ENCODE results near the gene CLASP1. TPM values are rescaled to one million over a fixed set of nuclear protein-coding genes. Genes with fewer than 3 reads are reported as not detected.
"Not testable (repeated sequence)": the region's sequence is repeated elsewhere in the genome, so short reads cannot be mapped to it uniquely, and the experiment has no call there.

Gene CLASP1
- total RNA-seq, 1 donor from 2014 or later: 31.3 TPM

DNA sequence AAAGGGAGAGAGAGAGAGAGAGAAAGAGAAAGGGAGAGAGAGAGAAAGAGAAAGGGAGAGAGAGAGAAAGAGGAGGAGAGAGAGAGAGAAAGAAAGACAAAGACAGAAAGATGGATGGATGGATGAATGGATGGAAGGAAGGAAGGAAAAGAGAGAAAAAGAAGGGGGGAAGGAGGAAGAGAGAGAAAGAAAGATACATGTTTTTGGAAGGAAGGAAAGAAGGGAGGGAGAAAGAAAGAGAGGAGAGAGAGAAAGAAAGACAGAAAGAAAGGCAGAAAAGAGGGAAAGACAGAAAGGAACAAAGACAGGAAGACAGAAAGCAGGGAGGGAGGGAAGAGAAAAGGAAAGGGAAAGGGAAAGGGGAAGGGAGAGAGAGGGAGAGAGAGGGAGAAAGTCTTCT is 67.0 kb downstream of the CLASP1 start:
- no peak for DNase-seq (ENCODE audit: low read depth, low spot score)

DNA sequence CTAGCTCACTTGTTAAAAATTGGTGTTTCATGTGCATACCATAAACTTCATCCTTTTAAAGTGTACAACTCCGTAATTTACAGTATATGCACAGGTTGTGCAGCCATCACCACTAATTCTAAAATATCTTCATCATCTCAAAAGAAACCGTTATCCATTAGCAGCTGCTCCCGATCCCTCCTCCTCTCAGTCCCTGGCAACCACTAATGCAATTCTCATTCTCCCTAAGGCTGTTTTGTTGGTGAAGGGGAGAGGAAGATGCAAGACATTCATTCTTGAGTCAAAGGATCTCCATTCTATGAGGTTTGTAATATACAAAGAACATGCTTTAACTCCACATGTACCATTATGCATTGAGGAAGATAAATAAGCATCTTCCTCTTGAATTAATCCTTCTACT is 70.0 kb downstream of the CLASP1 start:
- no peak for DNase-seq (ENCODE audit: low read depth, low spot score)

DNA sequence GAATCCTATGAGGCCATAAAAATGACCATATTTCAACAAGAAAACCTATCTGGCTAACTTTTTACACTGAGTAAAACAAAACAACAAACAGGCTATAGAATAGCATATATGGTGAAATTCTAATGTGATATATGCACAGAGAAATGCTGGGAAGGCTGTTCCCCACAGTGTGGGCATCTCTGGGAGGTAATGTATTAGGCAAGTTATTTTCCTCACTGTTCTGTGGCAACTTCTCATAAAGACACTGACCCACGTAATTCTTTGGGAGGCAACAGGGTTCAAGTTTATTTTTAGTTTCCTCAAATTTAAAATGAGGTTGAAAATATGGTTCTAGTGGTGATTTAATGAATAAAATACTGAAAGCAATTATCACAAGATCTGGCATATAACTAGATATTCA is 71.9 kb downstream of the CLASP1 start:
- no peak for DNase-seq (ENCODE audit: low read depth, low spot score)

DNA sequence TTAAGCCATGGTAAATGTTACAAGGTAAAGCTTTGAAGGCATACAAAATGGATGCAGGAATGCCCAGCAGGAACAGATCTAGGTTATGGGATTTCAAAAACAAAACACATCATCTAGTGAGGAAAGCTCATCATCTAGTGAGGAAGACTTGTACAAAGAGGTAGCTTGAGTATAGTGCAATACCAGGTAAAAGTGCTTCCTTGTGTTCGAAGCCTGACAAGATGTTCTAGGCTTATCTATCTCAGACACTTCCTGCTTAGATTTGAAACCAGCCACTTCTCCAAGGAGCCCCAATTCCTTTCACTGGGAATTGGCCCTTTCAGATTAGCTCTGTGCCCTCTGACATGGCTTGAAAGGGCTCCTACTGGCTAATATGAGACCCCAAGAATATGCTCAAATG is 73.0 kb downstream of the CLASP1 start:
- DNase-seq (ENCODE audit: low read depth, low spot score): no peak

DNA sequence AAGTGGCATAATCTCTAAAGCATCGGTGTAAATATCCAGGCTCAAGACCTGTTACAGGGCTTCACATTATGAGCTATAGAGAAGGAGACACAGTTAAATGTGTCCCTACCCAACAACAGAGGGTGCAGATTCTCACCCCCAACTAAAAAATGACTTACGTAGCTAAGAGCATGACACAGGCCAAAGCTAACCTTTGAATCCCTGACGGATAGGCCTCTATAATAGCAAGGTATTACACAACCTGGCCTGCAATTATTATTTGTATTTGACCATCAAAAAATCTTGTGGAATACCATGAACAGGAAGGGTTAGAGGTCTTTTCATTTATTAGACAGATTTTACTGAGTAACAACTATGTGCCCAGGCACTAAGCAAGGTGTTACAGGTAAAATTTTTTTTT is 73.5 kb downstream of the CLASP1 start:
- DNase-seq (ENCODE audit: low read depth, low spot score): no peak

DNA sequence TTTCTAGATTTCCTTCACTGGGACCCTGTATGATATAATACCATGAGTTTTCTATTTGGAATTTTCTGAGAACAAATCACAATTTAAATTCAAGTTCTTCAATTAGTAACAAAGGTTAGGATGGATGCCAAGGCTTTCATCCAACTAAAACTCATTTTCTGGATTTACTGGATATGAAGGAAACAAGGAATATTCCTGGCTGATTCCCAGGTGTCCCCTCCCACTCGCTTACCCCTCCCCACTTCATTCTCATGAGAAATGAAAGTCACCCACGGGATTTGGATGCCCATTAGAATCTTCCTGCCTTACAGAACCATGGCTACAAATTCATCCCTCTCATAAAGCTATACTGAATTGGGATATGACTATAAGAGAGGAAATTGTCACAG is 78.6 kb downstream of the CLASP1 start:
- DNase-seq (ENCODE audit: low read depth, low spot score): no peak

DNA sequence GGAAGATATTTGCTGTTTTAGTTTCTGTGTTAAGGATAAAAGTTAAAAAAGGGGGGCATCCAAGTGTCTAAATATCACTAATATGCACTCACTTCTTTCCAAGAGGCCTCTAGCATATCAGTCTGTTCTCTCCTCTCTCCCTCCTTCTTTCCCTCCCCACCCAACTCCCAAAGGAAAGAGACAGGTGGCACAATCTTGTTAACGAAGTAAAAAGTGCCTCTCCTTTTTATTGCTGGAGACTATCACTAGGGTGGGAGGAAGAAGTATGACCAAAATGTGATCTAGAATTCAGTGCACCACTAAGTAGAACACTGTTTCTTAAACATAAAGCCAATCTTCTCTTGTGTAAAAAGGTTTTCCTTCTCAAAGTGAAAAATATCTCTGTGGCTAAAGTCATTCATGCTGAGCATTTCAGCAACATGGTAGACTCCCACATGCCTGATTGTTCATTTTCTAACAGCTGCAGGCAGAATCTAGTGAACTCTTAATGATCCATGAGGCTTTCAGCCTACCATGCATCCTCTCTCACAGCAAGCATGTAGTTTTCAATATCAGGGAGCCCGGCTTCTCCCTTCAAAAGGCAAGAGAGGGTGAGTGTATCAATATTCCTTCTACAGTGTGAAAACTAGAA is 79.1 kb downstream of the CLASP1 start:
- DNase-seq (ENCODE audit: low read depth, low spot score): no peak

DNA sequence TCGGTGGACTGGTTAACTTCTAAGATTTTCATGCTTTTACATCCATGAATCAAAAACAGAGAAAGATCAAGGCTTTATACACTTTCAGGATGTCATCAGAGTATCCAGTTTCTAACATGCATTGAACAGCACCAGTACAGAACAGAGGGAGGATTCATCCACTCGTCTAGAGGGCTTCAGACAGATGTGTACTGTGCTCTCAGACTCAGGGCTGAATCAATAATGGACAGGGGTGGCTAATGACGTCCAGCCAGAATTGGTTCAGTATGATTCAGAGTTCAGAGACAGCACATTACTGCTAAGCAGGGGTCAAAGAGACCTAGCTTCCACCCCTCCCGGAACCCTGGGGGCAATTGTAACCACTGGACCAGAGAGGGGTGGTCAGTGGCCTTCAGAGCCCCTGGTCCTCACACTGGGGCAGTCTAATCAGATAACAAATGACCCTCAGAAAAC is 81.3 kb downstream of the CLASP1 start:
- DNase-seq (ENCODE audit: low read depth, low spot score): no peak

DNA sequence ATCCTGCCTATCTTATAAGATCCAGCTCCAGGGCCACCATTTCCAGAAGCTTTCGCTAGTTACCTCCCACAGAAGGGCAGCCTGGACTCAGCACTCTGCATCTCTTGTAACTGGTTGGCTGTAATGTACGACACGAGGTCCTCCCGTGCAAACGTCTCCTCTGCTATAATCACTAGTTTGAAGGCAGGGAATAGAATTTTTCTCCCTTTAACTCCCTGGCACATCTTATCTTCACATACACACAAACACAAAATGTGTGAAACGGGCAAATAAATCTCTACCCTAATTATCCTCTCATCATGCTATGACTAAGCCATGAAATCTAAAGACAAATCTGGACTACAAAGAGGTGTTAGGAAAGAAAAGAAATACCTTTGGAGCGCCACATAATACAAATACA is 81.8 kb downstream of the CLASP1 start:
- no peak for DNase-seq (ENCODE audit: low read depth, low spot score)

DNA sequence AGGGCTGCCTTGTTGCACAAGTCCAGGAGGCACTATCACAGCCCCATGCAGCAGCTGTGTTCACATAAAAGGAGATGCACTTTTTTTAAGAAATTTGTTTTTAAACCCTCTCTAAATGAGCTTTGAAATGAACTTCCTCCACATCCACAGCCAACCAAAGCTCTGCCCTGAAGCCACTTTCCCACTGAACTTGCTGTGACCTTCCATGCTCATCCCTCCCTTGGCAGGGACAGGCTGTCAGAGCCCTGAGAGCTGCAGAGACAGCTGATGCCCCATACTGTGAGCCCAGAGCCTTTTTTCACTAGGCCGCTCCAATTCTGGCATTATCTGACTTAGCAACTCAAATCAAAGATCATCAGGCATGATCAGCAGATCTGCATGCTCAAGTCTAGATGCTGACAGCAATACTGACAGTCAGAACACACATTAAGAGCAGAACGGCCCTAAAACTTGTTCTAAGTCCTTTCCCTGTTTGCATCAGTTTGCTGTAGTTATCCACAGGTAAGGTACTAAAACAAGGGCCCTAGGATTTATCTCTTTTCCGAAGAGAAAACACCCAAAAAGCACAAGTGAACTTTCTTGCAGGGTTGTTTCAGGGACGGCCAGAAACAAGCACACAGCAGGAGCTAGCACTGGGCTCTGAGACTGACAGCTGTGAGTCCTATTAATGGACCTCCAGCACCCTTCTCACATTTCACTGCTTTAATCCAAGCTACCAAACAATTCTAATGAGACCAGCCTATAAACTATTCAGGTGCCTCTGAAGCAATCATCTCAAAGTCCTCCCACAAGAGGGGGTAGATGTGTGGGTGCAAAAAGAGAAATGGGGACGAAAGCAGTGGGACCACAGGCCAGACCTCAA is 83.6 kb downstream of the CLASP1 start:
- DNase-seq (ENCODE audit: low read depth, low spot score): no peak

DNA sequence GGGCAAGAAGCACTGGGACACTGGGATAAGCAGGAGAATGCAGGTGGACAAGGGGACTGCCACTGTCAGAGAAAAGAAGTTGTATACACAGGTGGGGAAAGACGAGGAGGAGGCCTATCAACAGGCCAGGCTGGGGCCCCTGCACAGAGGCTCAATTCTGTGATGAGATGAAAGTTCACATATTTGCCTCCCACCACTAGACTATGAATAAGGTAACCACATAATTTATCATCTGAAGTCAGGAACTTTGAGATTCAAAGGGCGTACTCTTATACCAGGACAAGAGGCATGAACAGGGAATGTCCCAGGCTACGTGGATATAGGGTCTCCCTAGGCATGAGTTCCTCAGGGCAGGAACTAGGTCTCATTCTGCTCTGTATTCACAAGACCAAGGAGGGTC is 84.4 kb downstream of the CLASP1 start:
- no peak for DNase-seq (ENCODE audit: low read depth, low spot score)

DNA sequence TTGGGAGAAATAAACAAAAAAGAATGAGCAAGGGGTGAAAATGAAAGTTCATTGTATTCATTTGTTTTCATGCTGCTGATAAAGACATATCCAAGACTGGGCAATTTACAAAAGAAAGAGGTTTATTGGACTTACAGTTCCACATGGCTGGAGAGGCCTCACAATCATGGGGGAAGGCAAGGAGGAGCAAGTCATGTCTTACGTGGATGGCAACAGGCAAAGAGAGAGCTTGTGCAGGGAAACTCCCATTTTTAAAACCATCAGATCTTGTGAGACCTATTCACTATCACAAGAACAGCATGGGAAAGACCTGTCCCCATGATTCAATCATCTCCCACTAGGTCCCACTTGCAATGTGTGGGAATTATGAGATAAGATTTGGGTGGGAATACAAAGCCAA is 85.5 kb downstream of the CLASP1 start:
- DNase-seq (ENCODE audit: low read depth, low spot score): not testable (repeated sequence)

DNA sequence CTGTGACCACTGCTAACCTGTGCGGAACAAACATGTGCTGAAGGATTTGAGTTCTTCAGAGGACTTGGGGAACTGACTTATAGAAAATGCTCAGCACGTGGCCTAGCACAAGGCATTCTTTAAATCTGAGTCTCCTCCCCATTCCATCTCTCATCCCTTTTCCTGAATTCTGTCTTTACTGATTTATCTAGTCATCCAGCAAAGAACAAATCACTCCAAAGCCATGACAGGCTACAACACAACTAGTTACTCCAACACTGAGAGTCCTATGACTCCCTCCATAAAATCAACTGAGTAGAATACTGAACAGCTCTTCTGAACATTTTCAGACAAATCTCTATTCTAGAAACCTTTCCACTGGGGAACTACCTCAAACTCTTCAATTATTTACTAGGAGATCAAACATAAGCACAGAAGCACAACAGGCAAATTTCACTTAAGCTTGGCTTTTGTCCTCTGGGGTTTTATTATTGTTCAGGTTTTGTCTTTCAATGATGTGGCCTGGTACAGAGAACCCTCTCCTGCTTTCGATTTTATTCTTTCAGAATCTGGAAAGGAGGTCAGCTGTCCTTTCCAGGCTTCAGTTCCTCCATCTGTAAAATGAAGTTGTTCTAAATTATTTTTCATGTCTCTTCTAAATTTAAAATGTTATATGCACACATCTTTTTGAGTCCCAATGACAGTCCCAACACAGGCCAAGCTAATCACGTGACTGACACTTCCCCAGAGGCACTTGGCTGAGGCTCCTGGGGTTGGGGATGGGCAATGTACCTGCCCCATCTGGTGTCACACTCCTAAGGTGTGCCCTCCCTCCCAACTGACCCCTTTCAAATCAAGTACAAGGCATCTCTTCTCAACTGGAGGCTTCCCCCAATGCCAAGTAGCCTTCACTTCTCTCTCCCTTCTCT is 86.7 kb downstream of the CLASP1 start:
- DNase-seq (ENCODE audit: low read depth, low spot score): no peak

DNA sequence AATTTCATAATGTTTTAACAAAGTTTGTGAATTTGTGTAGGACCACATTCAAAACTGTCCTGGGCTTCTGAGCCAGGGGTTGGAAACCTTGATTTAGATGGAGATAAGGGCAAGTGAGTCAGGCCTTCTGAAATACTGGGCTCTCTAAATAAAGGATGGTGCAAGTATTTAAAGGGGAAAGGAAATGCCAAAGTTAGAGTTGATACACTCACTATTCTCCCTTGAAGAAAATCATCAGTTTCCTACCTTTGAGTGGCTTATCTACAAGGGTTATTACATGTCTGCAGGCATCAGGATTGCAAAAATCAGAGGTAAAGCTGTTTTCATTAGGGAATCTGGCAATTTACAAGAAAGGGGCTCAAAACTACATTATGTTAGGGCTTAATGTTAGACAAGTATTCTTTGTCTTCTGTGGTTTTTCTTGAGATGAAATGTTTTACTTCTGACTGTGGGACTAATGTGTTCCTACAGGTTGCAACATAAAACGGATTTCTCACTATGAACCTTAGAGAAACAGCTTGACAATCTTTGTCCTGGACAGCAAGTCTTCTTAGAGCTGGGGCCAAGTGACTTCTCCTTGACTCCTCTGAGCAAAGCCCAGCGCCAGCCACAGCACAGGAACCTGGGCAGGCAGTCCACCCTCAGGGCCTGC is 87.5 kb downstream of the CLASP1 start:
- no peak for DNase-seq (ENCODE audit: low read depth, low spot score)

DNA sequence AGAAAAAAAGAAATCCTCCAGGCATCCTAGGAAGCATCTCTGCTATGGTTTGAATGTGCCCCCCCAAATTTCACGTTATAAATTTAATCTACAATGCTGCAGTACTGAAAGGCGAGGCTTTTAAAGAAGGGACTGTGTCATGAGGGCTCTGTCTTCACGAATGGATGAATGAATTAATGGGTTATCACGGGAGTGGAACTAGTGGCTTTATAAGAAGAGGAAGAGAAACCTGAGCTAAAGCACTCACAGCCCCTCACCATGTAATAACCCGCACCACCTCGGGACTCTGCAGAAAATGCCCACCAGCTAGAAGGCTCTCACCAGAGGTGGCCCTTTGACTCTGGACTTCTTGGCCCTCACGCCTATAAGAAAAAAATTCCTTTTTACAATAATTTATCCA is 90.9 kb downstream of the CLASP1 start:
- no peak for DNase-seq (ENCODE audit: low read depth, low spot score)

DNA sequence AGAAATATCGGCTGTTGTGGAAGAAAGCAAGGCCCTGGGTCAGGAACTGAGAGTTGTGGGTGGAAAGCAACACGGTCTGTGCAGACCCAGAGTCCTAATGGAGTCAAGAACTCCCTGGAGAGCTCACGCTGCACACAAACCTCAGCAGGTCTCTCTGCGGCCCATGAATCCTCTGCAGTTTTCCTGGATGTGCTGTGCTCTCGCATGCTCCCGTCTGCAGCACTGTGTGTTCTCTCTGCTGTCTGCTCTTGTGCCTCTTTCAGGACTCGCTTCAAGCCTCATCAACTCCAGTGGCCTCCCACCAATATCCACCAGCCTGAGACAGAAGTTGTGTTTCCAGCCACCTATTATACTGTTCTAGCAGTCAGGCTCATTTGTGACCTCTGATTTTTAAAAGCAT is 94.3 kb downstream of the CLASP1 start:
- no peak for DNase-seq (ENCODE audit: low read depth, low spot score)

DNA sequence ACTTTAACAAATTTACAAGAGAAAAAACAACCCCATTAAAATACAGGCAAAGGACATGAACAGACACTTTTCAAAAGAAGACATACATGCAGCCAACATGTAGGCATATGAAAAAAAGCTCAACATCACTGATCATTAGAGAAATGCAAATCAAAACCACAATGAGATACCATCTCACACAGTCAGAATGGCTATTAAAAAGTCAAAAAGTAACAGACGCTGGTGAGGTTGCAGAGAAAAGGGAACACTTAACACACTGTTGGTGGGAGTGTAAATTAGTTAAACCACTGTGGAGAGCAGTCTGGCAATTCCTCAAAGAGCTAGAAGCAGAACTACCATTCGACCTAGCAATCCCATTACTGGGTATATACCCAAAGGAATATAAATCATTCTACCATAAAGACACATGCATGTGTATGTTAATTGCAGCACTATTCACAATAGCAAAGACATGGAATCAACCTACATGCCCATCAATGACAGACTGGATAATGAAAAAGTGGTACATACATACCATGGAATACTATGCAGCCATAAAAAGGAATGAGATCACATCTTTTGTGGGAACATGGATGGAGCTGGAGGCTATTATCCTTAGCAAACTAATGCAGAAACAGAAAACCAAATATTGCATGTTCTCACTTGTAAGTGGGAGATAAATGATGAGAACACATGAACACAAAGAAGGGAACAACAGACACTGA is 96.6 kb downstream of the CLASP1 start:
- not testable (repeated sequence) for DNase-seq (ENCODE audit: low read depth, low spot score)

DNA sequence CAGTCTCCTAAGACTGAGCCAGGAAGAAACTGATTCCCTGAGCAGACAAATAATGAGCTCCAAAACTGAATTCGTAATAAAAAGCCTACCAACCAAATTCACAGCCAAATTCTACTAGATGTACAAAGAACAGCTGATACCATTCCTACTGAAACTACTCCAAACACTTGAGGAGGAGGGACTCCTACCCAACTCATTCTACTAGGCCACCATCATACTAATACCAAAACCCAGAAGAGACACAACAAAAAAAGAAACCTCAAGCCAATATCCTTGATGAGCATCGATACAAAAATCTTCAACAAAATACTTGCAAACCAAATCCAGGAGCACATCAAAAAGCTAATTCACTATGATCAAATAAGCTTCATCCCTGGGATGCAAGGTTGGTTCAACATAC is 98.6 kb downstream of the CLASP1 start:
- DNase-seq (ENCODE audit: low read depth, low spot score): no peak

DNA sequence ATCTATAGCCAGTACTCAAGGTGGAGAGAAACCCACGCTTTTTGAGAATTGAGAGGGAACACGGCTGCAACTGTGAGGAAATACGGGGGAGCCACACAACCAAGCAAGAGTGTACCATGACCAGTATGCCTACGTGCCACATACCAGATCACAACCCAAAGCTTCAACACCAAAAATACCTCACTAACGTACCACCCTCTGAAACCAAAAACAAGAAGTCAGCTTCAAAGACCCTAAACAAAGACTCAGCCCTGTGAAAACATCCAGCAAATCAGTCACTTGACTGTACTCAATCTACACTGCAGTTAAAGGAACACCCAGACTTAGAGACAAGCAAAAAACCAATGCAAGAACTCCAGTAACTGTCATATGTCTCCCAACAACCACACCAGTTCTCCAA is 101.6 kb downstream of the CLASP1 start:
- DNase-seq (ENCODE audit: low read depth, low spot score): no peak

DNA sequence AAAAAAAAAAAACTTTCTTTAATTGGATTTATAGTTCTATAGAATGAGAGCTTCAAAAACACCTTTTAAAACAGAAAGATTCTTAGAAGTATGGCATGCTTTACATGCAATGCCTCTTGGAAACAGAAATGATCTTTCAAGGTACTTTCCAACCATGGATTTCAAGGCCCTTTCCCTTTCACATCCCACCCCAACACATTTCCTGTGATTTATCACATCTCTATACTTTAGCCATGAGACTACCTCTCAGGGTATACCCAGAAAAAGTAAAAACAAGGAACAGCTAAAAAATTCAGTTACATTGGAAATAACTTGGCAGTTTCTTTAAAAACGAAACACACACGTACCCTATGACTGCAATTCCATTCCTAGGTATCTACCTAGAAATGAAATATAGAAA is 103.3 kb downstream of the CLASP1 start:
- DNase-seq (ENCODE audit: low read depth, low spot score): no peak

DNA sequence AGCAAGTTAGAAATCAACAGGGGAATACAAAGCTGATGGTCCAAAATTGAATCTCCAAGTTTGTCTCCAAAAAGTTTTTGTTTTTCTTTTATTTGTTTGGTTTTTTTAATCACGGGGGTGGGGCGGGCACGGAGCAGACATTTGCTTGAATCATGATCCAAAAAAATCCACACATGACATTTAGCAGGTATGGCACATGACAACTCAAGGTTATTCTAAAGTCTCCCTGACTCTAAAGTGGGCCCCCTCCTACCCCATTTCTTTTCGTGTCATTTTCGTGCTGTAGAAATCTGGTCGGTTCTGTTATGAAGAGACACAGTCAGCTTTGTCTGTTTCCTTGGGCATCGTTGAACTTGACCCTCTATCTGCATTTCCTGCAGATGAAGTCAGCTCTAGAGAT is 104.0 kb downstream of the CLASP1 start:
- DNase-seq (ENCODE audit: low read depth, low spot score): no peak
